ENCODE measurements around the gene CYP2C19. TPM values are rescaled to one million over a fixed set of nuclear protein-coding genes. Genes with fewer than 3 reads are reported as not detected.

Gene CYP2C19
- not detected for total RNA-seq

- TF ChIP-seq POLR2A (IDR thresholded peaks at IDR 0.05) (no peak), EP300 (IDR thresholded peaks at IDR 0.05) (no peak)
- TF ChIP-seq, protein P1, sequence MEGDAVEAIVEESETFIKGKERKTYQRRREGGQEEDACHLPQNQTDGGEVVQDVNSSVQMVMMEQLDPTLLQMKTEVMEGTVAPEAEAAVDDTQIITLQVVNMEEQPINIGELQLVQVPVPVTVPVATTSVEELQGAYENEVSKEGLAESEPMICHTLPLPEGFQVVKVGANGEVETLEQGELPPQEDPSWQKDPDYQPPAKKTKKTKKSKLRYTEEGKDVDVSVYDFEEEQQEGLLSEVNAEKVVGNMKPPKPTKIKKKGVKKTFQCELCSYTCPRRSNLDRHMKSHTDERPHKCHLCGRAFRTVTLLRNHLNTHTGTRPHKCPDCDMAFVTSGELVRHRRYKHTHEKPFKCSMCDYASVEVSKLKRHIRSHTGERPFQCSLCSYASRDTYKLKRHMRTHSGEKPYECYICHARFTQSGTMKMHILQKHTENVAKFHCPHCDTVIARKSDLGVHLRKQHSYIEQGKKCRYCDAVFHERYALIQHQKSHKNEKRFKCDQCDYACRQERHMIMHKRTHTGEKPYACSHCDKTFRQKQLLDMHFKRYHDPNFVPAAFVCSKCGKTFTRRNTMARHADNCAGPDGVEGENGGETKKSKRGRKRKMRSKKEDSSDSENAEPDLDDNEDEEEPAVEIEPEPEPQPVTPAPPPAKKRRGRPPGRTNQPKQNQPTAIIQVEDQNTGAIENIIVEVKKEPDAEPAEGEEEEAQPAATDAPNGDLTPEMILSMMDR (IDR thresholded peaks at IDR 0.05): no peak
- H3K9me3 ChIP-seq: no peaks in the 10 kb centered on the region
- no peaks in the 10 kb centered on the region for H3K36me3 ChIP-seq
- H3K4me1 ChIP-seq: no peaks in the 10 kb centered on the region
- H3K4me3 ChIP-seq: no peak within 1 kb of the TSS
- 66 to 70% methylated on average over 3 of the region's 3 CpGs for WGBS, 2 donors
- H3K27ac ChIP-seq: no peak within 1 kb of the TSS
- DNase-seq (ENCODE audit: low spot score in 2 of 2): no peak
- H3K27me3 ChIP-seq: no peaks in the 10 kb centered on the region
Observed at GRCh38 chr10:94762393-94762792, at the start of gene CYP2C19. CYP2C19 (plus strand) TSS chr10:94762681; CDS start chr10:94762706, 25 bp downstream.

- Histone ChIP-seq H3K27ac (no peak overlapping the region), H3K27me3 (no peaks in the 10 kb centered on the region), H3K36me3 (no peaks in the 10 kb centered on the region), H3K4me1 (no peaks in the 10 kb centered on the region), H3K4me3 (no peak overlapping the region), H3K9me3 (no peaks in the 10 kb centered on the region)
- DNase-seq (ENCODE audit: low spot score in 2 of 2): no peak
- TF ChIP-seq POLR2A (IDR thresholded peaks at IDR 0.05): no peak
- TF ChIP-seq, protein P1 (IDR thresholded peaks at IDR 0.05): no peak
- no peak for TF ChIP-seq EP300 (IDR thresholded peaks at IDR 0.05)
Observed at GRCh38 chr10:94725871-94726270, 36.6 kb upstream of the CYP2C19 start.

- WGBS, 2 donors: 81 to 82% methylated on average over 3 of the region's 3 CpGs
- Histone ChIP-seq H3K27ac (no peak overlapping the region), H3K4me1 (no peaks in the 10 kb centered on the region), H3K27me3 (no peaks in the 10 kb centered on the region), H3K9me3 (peaks cover 0 to 7% (median 2%) of the 10 kb centered on the region in 4 donors), H3K36me3 (no peaks in the 10 kb centered on the region), H3K4me3 (no peak overlapping the region)
- TF ChIP-seq EP300 (IDR thresholded peaks at IDR 0.05) (no peak), POLR2A (IDR thresholded peaks at IDR 0.05) (no peak)
- TF ChIP-seq, protein P1 (IDR thresholded peaks at IDR 0.05): no peak
- DNase-seq (ENCODE audit: low spot score in 2 of 2): no peak
Observed at GRCh38 chr10:94735197-94735596, 27.3 kb upstream of the CYP2C19 start.

- H3K36me3 ChIP-seq: no peaks in the 10 kb centered on the region
- H3K9me3 ChIP-seq: peaks cover 0 to 23% (median 2%) of the 10 kb centered on the region in 4 donors
- H3K4me1 ChIP-seq: no peaks in the 10 kb centered on the region
- no peak overlapping the region for H3K4me3 ChIP-seq
- no peak for DNase-seq (ENCODE audit: low spot score in 2 of 2)
- no peak for TF ChIP-seq EP300 (IDR thresholded peaks at IDR 0.05)
- TF ChIP-seq, protein P1 (IDR thresholded peaks at IDR 0.05): no peak
- no peak for TF ChIP-seq POLR2A (IDR thresholded peaks at IDR 0.05)
- H3K27me3 ChIP-seq: no peaks in the 10 kb centered on the region
- H3K27ac ChIP-seq: no peak overlapping the region
- WGBS, 2 donors: 65 to 70% methylated on average over 2 of the region's 2 CpGs
Observed at GRCh38 chr10:94738588-94738987, 23.9 kb upstream of the CYP2C19 start.

GRCh38 chr10:94747137-94747536 lies 15.3 kb upstream of the CYP2C19 start:
- TF ChIP-seq POLR2A (IDR thresholded peaks at IDR 0.05) (no peak), EP300 (IDR thresholded peaks at IDR 0.05) (no peak)
- TF ChIP-seq, protein P1 (IDR thresholded peaks at IDR 0.05): no peak
- Histone ChIP-seq H3K4me3 (no peak overlapping the region), H3K27ac (no peak overlapping the region), H3K27me3 (no peaks in the 10 kb centered on the region), H3K4me1 (no peaks in the 10 kb centered on the region), H3K9me3 (peaks cover 0 to 23% (median 0%) of the 10 kb centered on the region in 4 donors), H3K36me3 (no peaks in the 10 kb centered on the region)
- 66 to 78% methylated on average over 2 of the region's 2 CpGs for WGBS, 2 donors
- no peak for DNase-seq (ENCODE audit: low spot score in 2 of 2)

All from tibial nerve (tissue), 4 donors.